IPS-20b (cell line): ENCODE data around the gene PTTG1.
A peak's percentile ranks its signal among the peaks of the same experiment; 100 is the strongest.

Experiments
- H3K27ac ChIP-seq: one replicate; pipeline ENCODE4 v1.5.1; 2013; ENCODE audit warnings: low read length
- H3K27me3 ChIP-seq: 2 replicates; pipeline ENCODE4 v1.6.1; 2013; ENCODE audit warnings: mild to moderate bottlenecking, low read length, inconsistent platforms; ENCODE audit not compliant: insufficient read depth
- H3K36me3 ChIP-seq: 2 replicates; pipeline ENCODE4 v1.6.1; 2013; ENCODE audit warnings: low read depth, mild to moderate bottlenecking, inconsistent platforms, low read length, moderate library complexity; ENCODE audit not compliant: insufficient read depth
- H3K4me1 ChIP-seq: 2 replicates; pipeline ENCODE4 v1.6.1; 2013; ENCODE audit warnings: mild to moderate bottlenecking, control low read depth, inconsistent platforms, low read length, moderate library complexity; ENCODE audit not compliant: insufficient read depth
- H3K4me3 ChIP-seq: 2 replicates; pipeline ENCODE4 v1.5.1; 2013; ENCODE audit warnings: mild to moderate bottlenecking, low read length, inconsistent platforms
- H3K9ac ChIP-seq: 2 replicates; pipeline ENCODE4 v1.6.1; 2013; ENCODE audit warnings: low read depth, mild to moderate bottlenecking, inconsistent platforms, low read length, moderate library complexity
- H3K9me3 ChIP-seq: 2 replicates; pipeline ENCODE4 v1.6.1; 2013; ENCODE audit warnings: mild to moderate bottlenecking, low read depth, low read length, inconsistent platforms; ENCODE audit not compliant: insufficient read depth

PTTG1 gene

DNA sequence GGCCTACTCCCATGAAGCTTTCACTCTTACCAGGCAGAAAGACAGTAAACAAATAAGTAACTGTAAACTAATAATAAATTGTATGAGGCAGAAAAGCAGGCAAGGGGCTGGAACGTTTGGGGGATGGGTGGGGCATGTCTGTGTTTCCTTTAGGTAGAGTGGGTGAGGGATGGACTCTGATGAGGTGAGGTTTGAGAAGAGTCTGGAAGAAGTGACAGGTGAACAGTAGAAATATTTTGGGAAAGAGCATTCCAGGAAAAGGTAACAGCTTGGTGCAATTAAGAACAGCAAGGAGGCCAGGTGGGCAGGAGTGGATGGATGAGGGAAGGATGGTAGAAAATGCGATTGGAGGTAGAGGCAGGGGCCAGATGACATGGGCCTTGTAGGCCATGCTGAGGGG, 56.5 kb downstream of the PTTG1 start:
- Histone ChIP-seq H3K4me1 (peaks cover 24% of the 10 kb centered on the region; the same call in 1 of the 2 replicates), H3K9ac (peak overlapping the region; percentile 16; the same call in 1 of the 2 replicates), H3K27me3 (no peaks in the 10 kb centered on the region), H3K4me3 (no peak overlapping the region), H3K36me3 (no peaks in the 10 kb centered on the region), H3K27ac (peak overlapping the region; percentile 14), H3K9me3 (no peaks in the 10 kb centered on the region)
